ENCODE measurements around the gene QTRT2.

- no peak for TF ChIP-seq CTCF (conservative IDR thresholded peaks at IDR 0.05; ENCODE audit: low read depth, low read length)
- no peak for TF ChIP-seq EZH2 (IDR thresholded peaks at IDR 0.05; ENCODE audit: borderline replicate concordance, low read depth, low read length, poor library complexity, severe bottlenecking)
Measured at GRCh38 chr3:114132500-114132899, 76.0 kb downstream of the QTRT2 start.
